Vagina (tissue), 2 donors: ENCODE measurements around the gene PKDCC.

Experiments used
- POLR2A ChIP-seq, 2 donors: fragments of 450-650 bp; IDR thresholded peaks; one replicate each; pipeline ENCODE4 v1.6.1; 2017; ENCODE audit warnings: antibody characterized with exemption in 2 of 2, mild to moderate bottlenecking in 2 of 2, moderate library complexity in 2 of 2
- TF ChIP-seq, protein P1 (sequence below), 3 experiments: fragments of 450-650 bp in 2 of 3; fragments of 200-600 bp in 1 of 3; sonication (generic) in 1 of 3; IDR thresholded peaks; one replicate each; pipeline ENCODE4 v1.5.1; 2017 to 2019; ENCODE audit warnings: antibody characterized with exemption in 3 of 3, mild to moderate bottlenecking in 2 of 3, moderate library complexity in 2 of 3

DNA sequence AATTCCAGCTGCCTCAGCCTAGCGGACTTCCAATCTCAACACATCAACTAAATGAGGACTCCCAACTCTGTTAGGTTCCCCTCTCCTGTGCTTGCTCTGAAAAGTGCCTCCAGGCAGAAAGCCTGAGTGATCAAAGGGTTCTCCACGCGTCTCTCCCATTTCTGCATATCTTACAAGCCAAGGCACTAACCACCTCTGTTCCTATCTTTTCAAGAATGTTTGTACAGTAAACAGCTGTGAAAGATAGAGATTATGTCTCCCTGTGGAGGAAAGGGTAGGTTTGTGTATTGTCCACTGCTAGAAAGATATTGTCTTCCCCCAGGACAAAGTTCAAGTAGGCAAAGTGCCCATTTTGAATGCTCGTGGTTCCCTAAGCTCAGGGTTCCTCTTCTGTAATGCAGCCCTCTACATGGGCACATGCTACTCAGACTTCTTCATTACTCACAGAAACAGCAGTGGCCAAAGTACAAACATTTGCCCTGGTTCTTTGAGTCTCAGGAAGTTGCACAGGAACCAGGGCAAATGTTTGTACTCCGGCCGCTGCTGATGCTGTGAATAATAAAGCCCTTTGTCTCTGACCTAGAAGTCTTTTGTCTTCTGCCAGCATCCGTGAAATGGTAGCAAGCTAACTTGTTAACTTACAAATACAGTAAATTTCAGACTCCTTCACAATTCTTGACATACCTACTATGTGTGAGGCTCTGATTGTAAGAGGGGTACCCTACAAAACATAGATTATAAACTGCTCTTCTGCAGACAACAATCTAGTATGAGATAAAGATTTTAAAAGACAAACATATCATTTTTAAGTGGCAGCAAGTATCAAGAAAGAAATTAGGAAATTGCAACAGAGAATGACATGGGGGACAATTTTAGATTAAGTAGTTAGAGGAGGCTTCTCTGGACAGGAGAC, 44.5 kb downstream of the PKDCC start:
- TF ChIP-seq, protein P1, sequence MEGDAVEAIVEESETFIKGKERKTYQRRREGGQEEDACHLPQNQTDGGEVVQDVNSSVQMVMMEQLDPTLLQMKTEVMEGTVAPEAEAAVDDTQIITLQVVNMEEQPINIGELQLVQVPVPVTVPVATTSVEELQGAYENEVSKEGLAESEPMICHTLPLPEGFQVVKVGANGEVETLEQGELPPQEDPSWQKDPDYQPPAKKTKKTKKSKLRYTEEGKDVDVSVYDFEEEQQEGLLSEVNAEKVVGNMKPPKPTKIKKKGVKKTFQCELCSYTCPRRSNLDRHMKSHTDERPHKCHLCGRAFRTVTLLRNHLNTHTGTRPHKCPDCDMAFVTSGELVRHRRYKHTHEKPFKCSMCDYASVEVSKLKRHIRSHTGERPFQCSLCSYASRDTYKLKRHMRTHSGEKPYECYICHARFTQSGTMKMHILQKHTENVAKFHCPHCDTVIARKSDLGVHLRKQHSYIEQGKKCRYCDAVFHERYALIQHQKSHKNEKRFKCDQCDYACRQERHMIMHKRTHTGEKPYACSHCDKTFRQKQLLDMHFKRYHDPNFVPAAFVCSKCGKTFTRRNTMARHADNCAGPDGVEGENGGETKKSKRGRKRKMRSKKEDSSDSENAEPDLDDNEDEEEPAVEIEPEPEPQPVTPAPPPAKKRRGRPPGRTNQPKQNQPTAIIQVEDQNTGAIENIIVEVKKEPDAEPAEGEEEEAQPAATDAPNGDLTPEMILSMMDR (IDR thresholded peaks at IDR 0.05): no peak
- no peak for TF ChIP-seq POLR2A (IDR thresholded peaks at IDR 0.05)
